Sigmoid colon (tissue), 4 donors: ENCODE data around the gene WNT9A.

Experiments
- CTCF ChIP-seq, 4 experiments: fragments of 450-650 bp in 3 of 4; fragments of 200-600 bp in 1 of 4; IDR thresholded peaks; one replicate each; pipeline ENCODE4 v1.5.1; 2016 to 2019; ENCODE audit warnings: antibody characterized with exemption in 4 of 4, mild to moderate bottlenecking in 3 of 4, moderate library complexity in 2 of 4
- EP300 ChIP-seq, 4 donors: sonication (generic); formaldehyde crosslinking; IDR thresholded peaks; one replicate each; pipeline ENCODE4 v1.6.1; 2017; ENCODE audit warnings: antibody characterized with exemption in 4 of 4
- POLR2AphosphoS5 ChIP-seq, 4 donors: sonication (generic); formaldehyde crosslinking; IDR thresholded peaks; one replicate each; pipeline ENCODE4 v1.6.1; 2017; ENCODE audit warnings: antibody characterized with exemption in 4 of 4

GRCh38 chr1:227996187-227996950 is 48.6 kb upstream of the WNT9A start:
- TF ChIP-seq CTCF (IDR thresholded peaks at IDR 0.05) (no peak), EP300 (IDR thresholded peaks at IDR 0.05) (no peak), POLR2AphosphoS5 (IDR thresholded peaks at IDR 0.05) (no peak)
